ENCODE results near the gene ST13. TPM values are rescaled to one million over a fixed set of nuclear protein-coding genes. Genes with fewer than 3 reads are reported as not detected.
"Not testable (repeated sequence)": the region's sequence is repeated elsewhere in the genome, so short reads cannot be mapped to it uniquely, and the experiment has no call there.

ST13 gene
- polyA plus RNA-seq, 3 donors, result 86.2 to 225 (median 185) TPM

- 84 to 89% (median 85%) methylated on average over 4 of the region's 4 CpGs for WGBS, 3 donors
- H3K27ac ChIP-seq (ENCODE audit: low read depth, low read length), result no peak overlapping the region
Measured at GRCh38 chr22:40805239-40805638, 51.2 kb downstream of the ST13 start.

GRCh38 chr22:40803321-40803720 lies 53.1 kb downstream of the ST13 start:
- WGBS, 3 donors, result 72 to 87% (median 82%) methylated on average over 1 of the region's 1 CpG
- H3K27ac ChIP-seq (ENCODE audit: low read depth, low read length), result no peak overlapping the region

- no peak overlapping the region for H3K27ac ChIP-seq (ENCODE audit: low read depth, low read length)
- 93 to 97% (median 96%) methylated on average over 3 of the region's 3 CpGs for WGBS, 3 donors
Measured at GRCh38 chr22:40799008-40799407, 57.4 kb downstream of the ST13 start.

- 86 to 100% (median 97%) methylated on average over 1 of the region's 1 CpG for WGBS, 3 donors
- no peak overlapping the region for H3K27ac ChIP-seq (ENCODE audit: low read depth, low read length)
Measured at GRCh38 chr22:40797427-40797826, 59.0 kb downstream of the ST13 start.

- H3K27ac ChIP-seq (ENCODE audit: low read depth, low read length), result no peak overlapping the region
- 74 to 85% (median 80%) methylated on average over 2 of the region's 2 CpGs for WGBS, 3 donors
Measured at GRCh38 chr22:40792451-40792850, 64.0 kb downstream of the ST13 start.

- no peak overlapping the region for H3K27ac ChIP-seq (ENCODE audit: low read depth, low read length)
Measured at GRCh38 chr22:40791241-40791640, 65.2 kb downstream of the ST13 start.

- no peak overlapping the region for H3K27ac ChIP-seq (ENCODE audit: low read depth, low read length)
- WGBS, 3 donors, result 98 to 99% (median 98%) methylated on average over 22 of the region's 22 CpGs
Measured at GRCh38 chr22:40789131-40789530, 67.3 kb downstream of the ST13 start.

- 78 to 89% (median 83%) methylated on average over 3 of the region's 3 CpGs for WGBS, 3 donors
- H3K27ac ChIP-seq (ENCODE audit: low read depth, low read length), result no peak overlapping the region
Measured at GRCh38 chr22:40782521-40782920, 73.9 kb downstream of the ST13 start.

GRCh38 chr22:40781749-40782148 lies 74.7 kb downstream of the ST13 start:
- 91 to 96% (median 91%) methylated on average over 14 of the region's 14 CpGs for WGBS, 3 donors

More at GRCh38 chr22:40781749-40782148, 74.7 kb downstream of the ST13 start:
- H3K27ac ChIP-seq (ENCODE audit: low read depth, low read length), result not testable (repeated sequence)

Other genes with a start within 250 kb of the ST13 start
- 10 to 100 TPM; 15.3 to 19.7 (median 15.8) TPM for gene MRTFA, start 219.9 kb downstream of the ST13 start, polyA plus RNA-seq
- gene MCHR1, start 177.2 kb downstream of the ST13 start, polyA plus RNA-seq, result under 1 TPM in 1 of 3 donors, not detected in 2; 0.03 TPM
- gene SLC25A17, start 37.3 kb downstream of the ST13 start, polyA plus RNA-seq, result 10 to 100 TPM in 1 of 3 donors, 1 to 10 TPM in 2; 8.3 to 14.0 (median 9.4) TPM
- gene XPNPEP3, start 509 bp upstream of the ST13 start, polyA plus RNA-seq, result 1 to 10 TPM; 3.5 to 9.0 (median 3.6) TPM
- gene DNAJB7, start 5.5 kb upstream of the ST13 start, polyA plus RNA-seq, result not detected
- gene RBX1, start 94.7 kb upstream of the ST13 start, polyA plus RNA-seq, result 10 to 100 TPM; 22.0 to 71.4 (median 49.7) TPM
- gene EP300, start 236.0 kb upstream of the ST13 start, polyA plus RNA-seq, result 10 to 100 TPM in 2 of 3 donors, 1 to 10 TPM in 1; 7.8 to 16.0 (median 14.6) TPM

Measured in adipose tissue (tissue), 3 donors.